GM19463 (cell line): Measurements from ENCODE around the gene ADGRF4.
"Not testable (repeated sequence)": the region's sequence is repeated elsewhere in the genome, so short reads cannot be mapped to it uniquely, and the experiment has no call there.

Source experiments
- ATAC-seq: cut with Tn5 transposase; IDR thresholded peaks from one replicate; pipeline ENCODE4 v1.9.1; 2021; ENCODE audit warnings: mild to moderate bottlenecking, moderate library complexity; ENCODE audit not compliant: unreplicated experiment

The ADGRF4 gene

GRCh38 chr6:47733879-47734558, 35.6 kb downstream of the ADGRF4 start:
- ATAC-seq, result peak; percentile 70

DNA sequence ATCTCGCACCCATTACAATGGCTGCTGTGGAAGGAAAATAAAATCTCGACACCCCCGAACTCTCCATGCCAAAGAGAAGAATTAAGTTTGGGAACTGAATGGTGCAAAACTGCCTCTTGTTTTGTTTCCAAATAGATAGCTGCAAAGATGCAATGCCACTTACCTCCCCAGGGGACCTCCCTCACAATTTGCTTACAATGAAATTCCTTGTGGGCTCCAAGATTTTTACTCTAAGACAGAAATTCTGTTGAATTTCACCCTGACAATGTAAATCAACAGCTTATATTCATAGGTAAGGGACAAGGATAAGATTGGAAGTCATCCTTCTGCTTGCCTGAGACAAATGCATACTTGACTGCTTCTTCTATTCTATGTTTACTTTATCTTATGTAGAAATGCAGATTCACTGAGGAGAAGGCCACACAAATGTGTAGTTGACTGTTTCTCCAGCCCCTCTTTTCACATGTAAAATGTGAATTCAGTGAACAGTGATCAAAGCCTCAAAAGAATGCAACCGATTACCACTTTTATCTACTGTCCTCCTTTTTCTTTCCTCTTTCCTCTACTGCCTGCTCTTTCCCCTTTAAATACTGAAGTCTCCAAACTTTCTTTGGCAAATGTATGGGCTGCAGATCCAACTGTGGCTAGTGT, 36.6 kb downstream of the ADGRF4 start:
- no peak for ATAC-seq

GRCh38 chr6:47736083-47736700, 37.8 kb downstream of the ADGRF4 start:
- no peak for ATAC-seq

GRCh38 chr6:47737406-47737805, 39.0 kb downstream of the ADGRF4 start:
- no peak for ATAC-seq

DNA sequence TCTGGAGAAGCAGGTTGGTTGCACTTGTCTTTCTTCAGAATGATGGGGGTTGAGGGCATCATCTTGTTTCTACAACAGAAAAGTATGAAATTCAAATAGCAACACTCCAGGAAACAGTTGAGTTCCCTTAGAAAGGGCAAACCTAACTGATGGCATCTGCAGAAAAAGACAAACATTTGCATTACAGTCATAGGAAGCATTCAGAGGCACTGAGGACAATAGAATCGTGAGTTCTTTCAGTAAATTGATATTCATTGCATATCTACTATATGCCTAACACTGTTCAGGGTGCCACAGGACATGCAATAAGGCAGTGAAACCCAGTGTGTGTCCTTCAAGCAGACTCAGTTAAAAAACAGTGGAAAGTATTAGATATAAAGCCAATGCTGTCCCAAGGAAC, 42.3 kb downstream of the ADGRF4 start:
- ATAC-seq, result no peak

GRCh38 chr6:47741807-47742206, 43.4 kb downstream of the ADGRF4 start:
- ATAC-seq, result no peak

GRCh38 chr6:47743744-47744143, 45.4 kb downstream of the ADGRF4 start:
- ATAC-seq, result no peak

- not testable (repeated sequence) for ATAC-seq
Measured at GRCh38 chr6:47745269-47745668, 46.9 kb downstream of the ADGRF4 start.

DNA sequence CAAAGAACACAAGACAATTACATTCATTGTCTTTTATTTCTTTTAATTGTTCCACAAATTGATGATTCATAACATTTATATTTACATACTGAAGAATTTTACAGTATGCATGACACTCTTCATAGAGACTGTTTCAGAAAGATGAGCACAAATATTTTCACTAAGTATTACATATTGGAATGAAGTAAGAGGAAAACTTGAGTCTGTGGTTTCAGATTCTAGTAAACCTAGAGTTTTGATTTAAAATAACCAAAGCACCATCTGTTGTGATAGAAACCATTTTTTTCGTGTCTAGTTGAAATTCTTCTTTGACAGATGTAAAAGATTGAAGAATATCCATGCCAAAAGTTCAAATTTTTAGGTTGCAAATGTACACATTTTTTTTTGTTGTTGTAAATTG, 51.4 kb downstream of the ADGRF4 start:
- ATAC-seq, result no peak

GRCh38 chr6:47752801-47753200, 54.4 kb downstream of the ADGRF4 start:
- ATAC-seq, result no peak

DNA sequence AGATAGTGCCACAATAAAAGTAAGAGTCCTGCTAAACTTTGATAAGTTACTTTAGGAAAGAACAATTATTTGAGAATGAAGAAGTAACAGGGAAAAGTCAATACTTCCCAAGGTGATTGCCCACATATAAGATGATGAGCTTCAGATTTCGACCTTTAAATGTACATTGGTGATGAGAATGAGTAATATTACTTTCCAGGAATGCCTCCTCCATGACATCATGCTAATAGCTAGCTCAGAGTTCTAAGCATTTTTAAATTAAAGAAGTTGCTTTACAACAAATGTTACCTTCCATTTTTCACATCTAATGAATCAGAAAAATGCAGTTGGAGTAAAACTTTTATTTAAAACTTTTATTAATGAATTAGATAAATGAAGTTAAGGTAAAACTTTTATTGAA, 61.0 kb downstream of the ADGRF4 start:
- ATAC-seq, result no peak

DNA sequence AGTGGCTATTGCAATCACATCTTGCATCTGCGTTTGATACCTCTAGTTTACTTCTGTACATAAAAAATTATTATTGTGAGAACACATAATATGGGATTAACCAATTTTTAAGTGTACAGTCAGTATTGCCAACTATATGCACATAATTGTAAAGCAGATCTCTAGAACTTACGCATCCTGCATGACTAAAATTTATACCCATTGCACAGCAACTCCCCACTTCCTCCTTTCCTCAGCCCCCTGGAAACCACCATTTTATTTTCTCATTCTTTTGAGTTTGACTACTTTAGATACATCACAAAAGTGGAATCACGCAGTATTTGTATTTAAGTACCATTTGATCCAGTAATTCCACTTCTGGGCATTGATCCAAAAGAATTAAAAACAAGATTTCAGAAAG, 64.1 kb downstream of the ADGRF4 start:
- ATAC-seq, result no peak

GRCh38 chr6:47766445-47766844, 68.1 kb downstream of the ADGRF4 start:
- ATAC-seq, result no peak

GRCh38 chr6:47767102-47767501, 68.7 kb downstream of the ADGRF4 start:
- ATAC-seq, result no peak

DNA sequence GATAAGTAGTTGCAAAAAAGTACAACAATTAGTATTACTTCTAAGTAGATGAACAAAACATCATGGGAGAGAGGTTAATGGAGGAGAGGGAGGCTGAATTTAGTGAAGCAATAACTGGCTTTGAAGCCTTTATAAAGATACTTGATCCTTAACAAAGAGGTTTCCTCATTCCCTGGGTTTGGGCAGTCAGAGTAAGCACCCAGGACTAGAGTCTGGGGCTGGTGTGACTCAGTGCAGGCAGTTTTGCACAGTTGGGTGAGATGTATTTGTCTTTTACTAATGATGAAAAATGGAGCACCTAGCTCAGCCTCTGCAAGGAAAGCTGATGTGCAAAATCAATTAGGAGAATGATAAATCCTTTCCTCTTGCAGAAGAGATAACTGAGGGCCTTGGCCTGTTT, 71.6 kb downstream of the ADGRF4 start:
- ATAC-seq, result no peak
